Endothelial cell of umbilical vein (primary cell): ENCODE measurements around the gene NPFFR2. TPM values are rescaled to one million over a fixed set of nuclear protein-coding genes. Genes with fewer than 3 reads are reported as not detected.

Experiments
- BruUV-seq: library from RNA; stranded (reverse); fragments of 400-500 nt; replicated peaks from 2 replicates; lab custom pipeline; 2021; lab: Mats Ljungman, UMichigan
- CTCF ChIA-PET: fragments of 300-600, 350-600 bp; sonication (Branson Sonifier 250); formaldehyde crosslinking; loops from one replicate; lab custom pipeline; 2021; ENCODE audit warnings: antibody characterized with exemption, inconsistent platforms; lab: Charles Lee
- POLR2A ChIA-PET: fragments of 300-600, 350-600 bp; sonication (Branson Sonifier 250); formaldehyde crosslinking; loops from one replicate; lab custom pipeline; 2021; ENCODE audit warnings: antibody characterized with exemption, inconsistent platforms; lab: Charles Lee
- DNase-seq: peaks from one replicate; pipeline ENCODE4 v3.0.0-alpha.2; 2011; ENCODE audit warnings: low read depth, low spot score
- FAIRE-seq: peaks from 2 replicates; lab custom pipeline; 2011; peaks lifted over from hg19 to GRCh38; lab: Jason Lieb, UNC
- H2AFZ ChIP-seq: 2 replicates; pipeline ENCODE4 v1.6.0; 2012; ENCODE audit warnings: low read depth, low read length, control low read depth, inconsistent platforms
- H3K27ac ChIP-seq: 2 replicates; pipeline ENCODE4 v1.5.1; 2011; ENCODE audit warnings: low read depth, mild to moderate bottlenecking, control low read depth, low read length, moderate library complexity; ENCODE audit not compliant: insufficient read depth
- H3K27me3 ChIP-seq, 2 experiments: 2 replicates each; pipeline versions ENCODE4 v1.6.0 to v1.6.1; 2011; ENCODE audit warnings: low read length in 2 of 2, mixed read lengths in 1 of 2; ENCODE audit not compliant: control insufficient read depth in 2 of 2, insufficient read depth in 2 of 2
- H3K36me3 ChIP-seq, 2 experiments: 2 replicates in 1 of 2; 3 replicates in 1 of 2; pipeline ENCODE4 v1.5.1; 2011; ENCODE audit warnings: low read length in 2 of 2, mild to moderate bottlenecking in 1 of 2, moderate library complexity in 1 of 2; ENCODE audit not compliant: control insufficient read depth in 2 of 2, insufficient read depth in 2 of 2; ENCODE audit errors: extremely low read depth in 1 of 2
- H3K4me1 ChIP-seq: 3 replicates; pipeline ENCODE4 v1.5.1; 2011; ENCODE audit warnings: mild to moderate bottlenecking, low read length; ENCODE audit not compliant: control insufficient read depth, insufficient read depth; ENCODE audit errors: extremely low read depth
- H3K4me2 ChIP-seq: 2 replicates; pipeline ENCODE4 v1.6.1; 2011; ENCODE audit warnings: low read length, control low read depth, mixed read lengths; ENCODE audit not compliant: insufficient read depth
- H3K4me3 ChIP-seq, 3 experiments: fragments of 200-600 bp in 1 of 3; sonication (generic), shearing (Covaris generic) in 1 of 3; replicated peaks in 1 of 3; 2 replicates each; pipeline ENCODE4 v1.5.1; 2011 to 2016; ENCODE audit warnings: control low read depth in 3 of 3, low read length in 3 of 3, mild to moderate bottlenecking in 2 of 3, inconsistent platforms in 1 of 3, low read depth in 1 of 3, moderate library complexity in 1 of 3; ENCODE audit not compliant: insufficient read depth in 1 of 3
- H3K79me2 ChIP-seq: 2 replicates; pipeline ENCODE4 v1.6.0; 2012; ENCODE audit warnings: low read length, inconsistent platforms; ENCODE audit not compliant: control insufficient read depth, insufficient read depth
- H3K9ac ChIP-seq: replicated peaks from 2 replicates; pipeline ENCODE3; 2011; ENCODE audit warnings: low read length, control low read depth; ENCODE audit not compliant: insufficient read depth; ENCODE audit errors: extremely low read depth
- H3K9me1 ChIP-seq: replicated peaks from 3 replicates; pipeline ENCODE4 v1.6.0; 2011; ENCODE audit warnings: mild to moderate bottlenecking, low read length; ENCODE audit not compliant: control insufficient read depth, insufficient read depth; ENCODE audit errors: extremely low read depth
- H3K9me3 ChIP-seq: replicated peaks from 2 replicates; pipeline ENCODE4 v1.5.1; 2012; ENCODE audit warnings: low read length, inconsistent platforms; ENCODE audit not compliant: control insufficient read depth, insufficient read depth
- H4K20me1 ChIP-seq: replicated peaks from 2 replicates; pipeline ENCODE3; 2011; ENCODE audit warnings: mild to moderate bottlenecking, low read length; ENCODE audit not compliant: control insufficient read depth, insufficient read depth; ENCODE audit errors: extremely low read depth
- EZH2 ChIP-seq: IDR thresholded peaks from 2 replicates; pipeline ENCODE4 v1.6.1; 2012; ENCODE audit warnings: borderline replicate concordance, low read depth, mild to moderate bottlenecking, moderate library complexity, low read length, inconsistent platforms; ENCODE audit not compliant: severe bottlenecking
- FOS ChIP-seq: IDR thresholded peaks from 2 replicates; pipeline ENCODE4 v1.6.1; 2011; ENCODE audit warnings: mild to moderate bottlenecking, low read length, moderate library complexity, borderline replicate concordance; ENCODE audit not compliant: insufficient read depth
- GATA2 ChIP-seq: IDR thresholded peaks from 2 replicates; pipeline ENCODE4 v1.7.0; 2011; ENCODE audit warnings: low read depth, mild to moderate bottlenecking, moderate library complexity, mixed read lengths, low read length; ENCODE audit not compliant: insufficient read length, insufficient read depth
- JUN ChIP-seq: IDR thresholded peaks from 2 replicates; pipeline ENCODE4 v1.6.1; 2011; ENCODE audit warnings: borderline replicate concordance, low read depth; ENCODE audit not compliant: insufficient read length, insufficient read depth
- MYC ChIP-seq: IDR thresholded peaks from one replicate; pipeline ENCODE4 v1.6.1; 2011; ENCODE audit warnings: mild to moderate bottlenecking, low read depth, low read length
- POLR2A ChIP-seq: IDR thresholded peaks from 2 replicates; pipeline ENCODE4 v1.6.1; 2012; ENCODE audit warnings: low read depth, mild to moderate bottlenecking, control low read depth, low read length
- POLR2AphosphoS5 ChIP-seq: IDR thresholded peaks from 2 replicates; pipeline ENCODE4 v1.6.1; 2012; ENCODE audit warnings: low read depth, mild to moderate bottlenecking, control low read depth, low read length, moderate library complexity; ENCODE audit not compliant: insufficient read depth
- dilution Hi-C: fragments of 300-500 bp; cut with MboI; formaldehyde crosslinking; loops from one replicate; pipeline ENCODE4 v1.15.0; 2019; ENCODE audit warnings: low sequenced_read_pairs; ENCODE audit not compliant: extremely low pct_ligation_motif_present
- intact Hi-C: fragments of 100-400 bp; cut with micrococcal nuclease; formaldehyde crosslinking; loops from one replicate; pipeline ENCODE4 v1.10.0; 2022
- polyA plus RNA-seq, 4 experiments: library from polyadenylated mRNA; depleted of rRNA in 3 of 4; stranded (reverse) in 3 of 4; unstranded in 1 of 4; fragments of >200 nt; gene quantifications; 2 replicates each; pipeline versions ENCODE4 v1.2.1 to v1.2.3, GENCODE V29; 2011 to 2012; ENCODE audit warnings: missing spikeins in 1 of 4
- total RNA-seq: library from RNA; stranded (reverse); gene quantifications from 2 replicates; pipeline ENCODE4 v1.2.3, GENCODE V29; 2021
- TF ChIP-seq, protein P1 (sequence below), 2 donors: IDR thresholded peaks; 1 replicate in 1 of 2; 2 replicates in 1 of 2; pipeline ENCODE4 v1.5.1; 2011; ENCODE audit warnings: low read length in 2 of 2, mild to moderate bottlenecking in 2 of 2, moderate library complexity in 2 of 2, control low read depth in 1 of 2, inconsistent platforms in 1 of 2, low read depth in 1 of 2; ENCODE audit not compliant: insufficient read depth in 1 of 2; ENCODE audit errors: extremely low read depth in 1 of 2
- TF ChIP-seq, protein P2 (sequence below): IDR thresholded peaks from 2 replicates; pipeline ENCODE4 v1.6.1; 2011; ENCODE audit not compliant: insufficient read depth, insufficient read length

NPFFR2 gene
- total and polyA plus RNA-seq, 2 donors (not counting 3 experiments of a cell fraction or from before 2014, with no cell fraction given), result 0.06 TPM; not detected in 1

GRCh38 chr4:72055566-72055965 is 23.8 kb downstream of the NPFFR2 start:
- Histone ChIP-seq H3K4me3 (no peak overlapping the region), H3K27me3 (no peaks in the 10 kb centered on the region), H3K9ac (no peak overlapping the region), H3K4me2 (no peak overlapping the region), H3K9me1 (no peaks in the 10 kb centered on the region), H2AFZ (no peak overlapping the region), H3K27ac (no peak overlapping the region), H3K79me2 (no peaks in the 10 kb centered on the region), H3K4me1 (no peaks in the 10 kb centered on the region), H3K9me3 (no peaks in the 10 kb centered on the region), H3K36me3 (no peaks in the 10 kb centered on the region), H4K20me1 (no peaks in the 10 kb centered on the region)
- ChIA-PET POLR2A (no interaction called here), CTCF (no interaction called here)
- DNase-seq, result no peak
- BruUV-seq, result no TSS peak
- dilution Hi-C loops (no loop called here), intact Hi-C loops (no loop called here)
- TF ChIP-seq, protein P1, sequence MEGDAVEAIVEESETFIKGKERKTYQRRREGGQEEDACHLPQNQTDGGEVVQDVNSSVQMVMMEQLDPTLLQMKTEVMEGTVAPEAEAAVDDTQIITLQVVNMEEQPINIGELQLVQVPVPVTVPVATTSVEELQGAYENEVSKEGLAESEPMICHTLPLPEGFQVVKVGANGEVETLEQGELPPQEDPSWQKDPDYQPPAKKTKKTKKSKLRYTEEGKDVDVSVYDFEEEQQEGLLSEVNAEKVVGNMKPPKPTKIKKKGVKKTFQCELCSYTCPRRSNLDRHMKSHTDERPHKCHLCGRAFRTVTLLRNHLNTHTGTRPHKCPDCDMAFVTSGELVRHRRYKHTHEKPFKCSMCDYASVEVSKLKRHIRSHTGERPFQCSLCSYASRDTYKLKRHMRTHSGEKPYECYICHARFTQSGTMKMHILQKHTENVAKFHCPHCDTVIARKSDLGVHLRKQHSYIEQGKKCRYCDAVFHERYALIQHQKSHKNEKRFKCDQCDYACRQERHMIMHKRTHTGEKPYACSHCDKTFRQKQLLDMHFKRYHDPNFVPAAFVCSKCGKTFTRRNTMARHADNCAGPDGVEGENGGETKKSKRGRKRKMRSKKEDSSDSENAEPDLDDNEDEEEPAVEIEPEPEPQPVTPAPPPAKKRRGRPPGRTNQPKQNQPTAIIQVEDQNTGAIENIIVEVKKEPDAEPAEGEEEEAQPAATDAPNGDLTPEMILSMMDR (IDR thresholded peaks at IDR 0.05; ENCODE audit: extremely low read depth in 1 of 2, insufficient read depth in 1 of 2, low read depth in 1 of 2, low read length in 2 of 2), result no peak
- TF ChIP-seq MYC, result no peak
- TF ChIP-seq JUN, result no peak
- TF ChIP-seq EZH2, result no peak
- no peak for TF ChIP-seq FOS
- TF ChIP-seq GATA2, result no peak
- TF ChIP-seq, protein P2, sequence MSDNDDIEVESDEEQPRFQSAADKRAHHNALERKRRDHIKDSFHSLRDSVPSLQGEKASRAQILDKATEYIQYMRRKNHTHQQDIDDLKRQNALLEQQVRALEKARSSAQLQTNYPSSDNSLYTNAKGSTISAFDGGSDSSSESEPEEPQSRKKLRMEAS, result no peak
- TF ChIP-seq POLR2A, result no peak
- no peak for TF ChIP-seq POLR2AphosphoS5
- no peak for FAIRE-seq
